IPS DF 6.9 (cell line): ENCODE measurements around the gene GP2.

Experiments
- DNase-seq: peaks from one replicate; pipeline ENCODE4 v3.0.0-alpha.2; 2013; ENCODE audit warnings: low read depth, low spot score
- H3K27ac ChIP-seq: one replicate; pipeline ENCODE4 v1.5.1; 2013; ENCODE audit warnings: low read length, control low read depth
- H3K27me3 ChIP-seq: 2 replicates; pipeline ENCODE4 v1.6.1; 2013; ENCODE audit warnings: mild to moderate bottlenecking, low read length; ENCODE audit not compliant: control insufficient read depth, insufficient read depth
- H3K36me3 ChIP-seq: 2 replicates; pipeline ENCODE4 v1.6.1; 2013; ENCODE audit warnings: low read length; ENCODE audit not compliant: control insufficient read depth, insufficient read depth
- H3K4me1 ChIP-seq: 2 replicates; pipeline ENCODE4 v1.6.1; 2013; ENCODE audit warnings: low read length; ENCODE audit not compliant: control insufficient read depth, insufficient read depth
- H3K4me3 ChIP-seq: 2 replicates; pipeline ENCODE4 v1.5.1; 2013; ENCODE audit warnings: mild to moderate bottlenecking, low read length
- H3K9me3 ChIP-seq: 2 replicates; pipeline ENCODE4 v1.6.1; 2013; ENCODE audit warnings: low read length, inconsistent platforms; ENCODE audit not compliant: control insufficient read depth, insufficient read depth
- WGBS: extraction: QIAGEN DNeasy Blood & Tissue Kit; methylation state at CpG from one replicate; pipeline ENCODE4 v1.1.7; 2013; ENCODE audit warnings: mixed read lengths, missing lambda C conversion rate; ENCODE audit not compliant: insufficient read length, insufficient coverage; 5-methylcytosine and 5-hydroxymethylcytosine counted together

GP2 gene

DNA sequence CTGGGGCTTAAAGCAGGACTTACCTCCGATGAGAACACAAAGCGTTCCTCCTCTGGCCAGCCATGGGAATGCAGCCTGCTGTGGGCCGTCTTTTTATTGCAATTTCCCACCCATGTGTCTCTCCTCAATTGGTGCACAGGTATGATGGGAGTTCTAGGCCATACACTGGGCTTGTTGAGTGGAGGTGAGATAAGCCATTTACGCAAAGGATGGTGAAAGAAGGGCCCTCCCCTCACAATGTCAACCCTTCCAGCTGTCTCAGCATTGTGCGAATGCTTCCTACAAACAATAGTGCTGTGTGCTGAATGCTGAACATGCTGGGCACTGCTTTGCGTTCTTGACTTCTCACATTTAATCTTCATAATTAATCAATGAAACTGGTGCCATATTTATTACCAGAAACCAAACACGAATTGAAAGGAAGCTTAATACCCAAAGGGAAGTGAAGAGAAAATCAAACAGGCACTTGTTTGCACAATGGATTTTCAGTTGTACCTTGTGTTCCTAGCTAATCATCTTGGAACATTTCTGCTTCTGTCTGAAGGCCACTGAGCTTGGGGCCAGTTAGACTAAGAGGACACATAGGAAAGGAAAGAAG, at the start of gene GP2:
GP2 (minus strand) TSS at position 70 of the 598 bp plus-strand sequence. CDS start 1,082 bp downstream, outside the sequence.
- no peak within 1 kb of the TSS for H3K4me3 ChIP-seq
- H3K36me3 ChIP-seq: no peaks in the 10 kb centered on the region
- DNase-seq: no peak
- no CpG with 5 or more reads among the region's 7 CpGs for WGBS
- no peaks in the 10 kb centered on the region for H3K27me3 ChIP-seq
- 0 out of 2 replicates have a peak, but pooled peaks cover 1% of the 10 kb centered on the region for H3K4me1 ChIP-seq
- H3K27ac ChIP-seq: no peak within 1 kb of the TSS
- H3K9me3 ChIP-seq: no peaks in the 10 kb centered on the region

DNA sequence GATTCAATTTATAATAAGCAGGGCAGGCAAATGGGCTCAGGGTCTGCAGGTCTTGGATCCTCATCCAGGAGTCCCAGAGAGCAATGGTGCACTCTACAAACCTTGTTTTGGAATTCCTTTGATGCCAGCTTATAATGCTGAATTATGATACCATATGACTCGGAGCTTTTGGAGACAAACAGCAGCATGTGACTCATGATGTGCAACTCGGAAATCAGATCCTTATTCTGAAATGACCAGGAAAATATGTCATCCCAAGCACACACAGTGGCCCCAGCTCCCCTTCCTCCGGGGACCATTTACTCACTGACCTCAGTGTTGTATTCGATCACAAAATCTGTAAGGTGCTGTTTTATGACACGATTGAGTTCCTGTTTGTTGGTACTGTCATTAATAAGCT, 45.4 kb upstream of the GP2 start:
- no peak overlapping the region for H3K4me3 ChIP-seq
- H3K27ac ChIP-seq: no peak overlapping the region
- DNase-seq: no peak
- no CpG with 5 or more reads among the region's 5 CpGs for WGBS
- no peaks in the 10 kb centered on the region for H3K9me3 ChIP-seq
- H3K36me3 ChIP-seq: no peaks in the 10 kb centered on the region
- H3K4me1 ChIP-seq: no peaks in the 10 kb centered on the region
- no peaks in the 10 kb centered on the region for H3K27me3 ChIP-seq

DNA sequence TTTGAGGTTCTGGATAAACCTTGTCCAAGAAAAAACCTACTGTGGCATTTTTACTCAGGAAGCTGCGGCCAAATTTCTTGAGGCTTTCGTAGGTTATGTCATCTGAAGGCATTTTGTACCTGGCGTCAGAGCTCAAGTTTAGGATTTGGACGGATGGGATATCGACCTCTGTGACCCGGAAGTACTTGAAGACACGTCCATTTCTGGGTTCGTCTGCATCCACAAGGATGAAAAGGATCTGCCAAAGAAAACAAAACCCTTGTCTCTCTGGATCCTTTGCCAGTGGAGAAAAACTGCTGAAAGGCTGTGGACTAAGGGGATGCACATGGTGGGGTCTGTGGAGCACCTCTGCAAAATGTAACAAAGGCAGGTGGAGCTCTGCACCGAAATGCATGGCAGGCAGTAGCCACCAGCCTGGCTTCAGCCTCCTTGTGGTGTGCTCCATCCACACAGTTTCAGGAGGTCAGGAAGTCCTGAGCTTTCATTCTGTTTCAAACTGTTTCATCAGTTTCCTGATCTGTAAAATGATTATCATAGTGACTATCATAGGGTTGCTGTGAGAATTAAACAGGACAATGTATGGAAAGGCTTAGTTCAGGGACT, 42.2 kb upstream of the GP2 start:
- H3K4me3 ChIP-seq: no peak overlapping the region
- WGBS: no CpG with 5 or more reads among the region's 9 CpGs
- no peaks in the 10 kb centered on the region for H3K36me3 ChIP-seq
- no peaks in the 10 kb centered on the region for H3K9me3 ChIP-seq
- H3K4me1 ChIP-seq: no peaks in the 10 kb centered on the region
- H3K27ac ChIP-seq: no peak overlapping the region
- no peak for DNase-seq
- H3K27me3 ChIP-seq: no peaks in the 10 kb centered on the region

DNA sequence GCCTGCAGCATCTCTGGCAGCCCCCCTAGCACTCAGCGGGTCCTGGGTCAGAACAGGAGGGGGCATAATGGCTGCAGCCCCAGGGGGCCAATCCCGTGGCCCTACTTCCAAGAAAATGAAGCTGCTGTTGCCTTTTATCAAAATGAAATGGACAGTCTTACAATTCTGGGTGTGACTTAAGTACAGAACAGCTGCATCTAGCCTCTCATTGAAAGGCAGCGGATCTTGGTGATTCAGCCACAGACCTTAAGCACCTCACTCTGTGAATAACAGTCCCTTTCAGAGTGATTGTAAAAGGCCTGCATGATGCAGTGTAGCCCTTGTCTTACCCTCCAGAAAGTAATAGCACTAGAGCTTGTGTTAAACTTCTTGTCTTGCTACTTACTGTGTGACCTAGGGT, 36.7 kb upstream of the GP2 start:
- H3K27me3 ChIP-seq: no peaks in the 10 kb centered on the region
- no peaks in the 10 kb centered on the region for H3K36me3 ChIP-seq
- H3K9me3 ChIP-seq: no peaks in the 10 kb centered on the region; the same call in 1 of the 2 replicates
- DNase-seq: no peak
- no CpG with 5 or more reads among the region's 3 CpGs for WGBS
- no peak overlapping the region for H3K27ac ChIP-seq
- no peak overlapping the region for H3K4me3 ChIP-seq
- no peaks in the 10 kb centered on the region for H3K4me1 ChIP-seq

DNA sequence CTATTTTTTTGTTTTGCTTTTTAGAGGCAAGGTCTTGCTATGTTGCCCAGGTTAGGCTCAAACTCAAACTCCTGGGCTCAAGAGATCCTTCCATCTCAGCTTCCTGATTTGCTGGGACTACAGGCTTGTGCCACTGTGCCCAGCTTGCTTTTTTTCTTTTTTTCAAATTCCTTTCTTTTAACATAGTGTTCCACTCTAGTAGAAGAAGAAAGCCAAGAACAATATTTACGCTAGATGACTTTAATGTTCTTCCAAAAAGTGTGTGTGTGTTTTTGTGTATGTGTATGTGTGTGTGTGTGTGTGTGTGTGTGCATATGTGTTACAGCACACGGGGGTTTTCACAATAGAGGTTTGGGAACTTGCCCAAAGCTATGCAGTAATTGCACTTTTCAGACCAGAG, 35.9 kb upstream of the GP2 start:
- DNase-seq: no peak
- Histone ChIP-seq H3K9me3 (no peaks in the 10 kb centered on the region; the same call in 1 of the 2 replicates), H3K36me3 (no peaks in the 10 kb centered on the region), H3K4me1 (no peaks in the 10 kb centered on the region), H3K27me3 (no peaks in the 10 kb centered on the region), H3K27ac (no peak overlapping the region), H3K4me3 (no peak overlapping the region)
- WGBS: no CpG with 5 or more reads among the region's 2 CpGs

DNA sequence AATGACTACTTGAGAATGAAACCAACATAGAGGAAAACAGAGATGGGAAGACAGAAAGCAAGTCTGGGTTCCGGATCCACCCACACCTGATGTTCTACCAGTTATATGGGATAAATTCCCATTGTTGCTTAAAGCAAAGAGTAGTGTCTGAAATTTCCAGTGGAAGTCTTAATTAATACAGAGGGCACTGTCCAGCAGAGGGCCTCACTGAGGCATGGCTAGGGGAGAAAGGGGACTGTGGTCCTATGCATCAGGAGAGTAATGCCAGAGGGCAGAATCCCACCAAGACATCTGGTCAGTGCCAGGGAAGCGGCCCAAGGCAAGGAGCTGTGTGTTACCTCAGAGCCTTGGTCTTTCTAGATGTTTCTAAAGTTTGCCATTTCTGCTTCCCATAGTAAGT, 32.7 kb upstream of the GP2 start:
- Histone ChIP-seq H3K27me3 (no peaks in the 10 kb centered on the region), H3K27ac (no peak overlapping the region), H3K36me3 (no peaks in the 10 kb centered on the region), H3K4me3 (no peak overlapping the region), H3K9me3 (no peaks in the 10 kb centered on the region; the same call in none of the 2 replicates), H3K4me1 (no peaks in the 10 kb centered on the region)
- no peak for DNase-seq
- WGBS: no CpG with 5 or more reads among the region's 2 CpGs

DNA sequence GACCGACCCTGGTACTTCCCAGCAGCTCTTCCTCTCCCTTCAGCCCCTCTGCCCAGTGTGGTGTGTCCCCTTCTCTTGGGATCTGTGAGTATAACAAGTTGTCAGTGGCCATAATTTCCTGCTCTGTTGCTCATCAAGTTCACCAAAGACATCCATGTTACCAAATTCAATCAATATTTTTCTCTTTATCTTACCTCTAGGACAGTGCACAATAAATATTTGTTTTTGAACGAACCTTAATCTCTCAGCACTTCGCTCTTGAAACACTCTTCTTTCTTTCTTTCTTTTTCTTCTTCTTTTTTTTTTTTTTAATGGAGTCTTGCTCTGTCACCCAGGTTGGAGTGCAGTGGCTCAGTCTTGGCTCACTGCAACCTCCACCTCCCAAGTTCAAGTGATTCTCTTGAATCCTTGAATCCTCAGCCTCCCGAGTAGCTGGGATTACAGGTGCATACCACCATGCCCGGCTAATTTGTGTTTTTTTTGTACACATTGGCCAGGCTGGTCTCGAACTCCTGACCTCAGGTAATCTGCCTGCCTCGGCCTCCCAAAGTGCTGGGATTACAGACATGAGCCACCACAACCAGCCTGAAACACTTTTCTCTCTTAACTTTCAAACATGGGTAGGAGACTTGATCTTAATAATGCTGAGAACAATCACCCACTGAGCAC, 27.9 kb upstream of the GP2 start:
- DNase-seq: no peak
- peaks cover 3% of the 10 kb centered on the region; the same call in 1 of the 2 replicates for H3K4me1 ChIP-seq
- H3K36me3 ChIP-seq: no peaks in the 10 kb centered on the region
- no peak overlapping the region for H3K4me3 ChIP-seq
- H3K27ac ChIP-seq: no peak overlapping the region
- H3K27me3 ChIP-seq: no peaks in the 10 kb centered on the region
- H3K9me3 ChIP-seq: no peaks in the 10 kb centered on the region; the same call in 1 of the 2 replicates
- WGBS: 100% methylated on average over 1 of the region's 7 CpGs

DNA sequence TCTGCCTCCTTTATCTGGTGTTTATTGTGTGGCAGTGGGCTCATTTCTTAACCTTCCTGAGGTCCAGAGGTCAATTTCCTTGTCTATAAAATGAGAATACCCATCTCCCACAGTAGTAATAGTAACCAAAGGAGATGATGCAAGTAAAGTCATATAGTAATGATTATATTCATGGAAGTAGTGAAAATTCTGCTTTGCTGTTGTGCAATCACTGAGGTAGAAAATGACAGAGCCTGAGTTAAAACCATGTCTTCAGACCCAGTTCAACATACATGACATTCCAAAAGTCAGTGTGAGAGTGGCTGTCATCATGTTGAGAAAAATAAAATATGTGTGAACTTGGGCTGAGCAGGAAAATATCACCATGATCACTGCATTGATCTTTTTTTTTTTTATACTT, 26.1 kb upstream of the GP2 start:
- DNase-seq: no peak
- H3K9me3 ChIP-seq: no peaks in the 10 kb centered on the region; the same call in 1 of the 2 replicates

DNA sequence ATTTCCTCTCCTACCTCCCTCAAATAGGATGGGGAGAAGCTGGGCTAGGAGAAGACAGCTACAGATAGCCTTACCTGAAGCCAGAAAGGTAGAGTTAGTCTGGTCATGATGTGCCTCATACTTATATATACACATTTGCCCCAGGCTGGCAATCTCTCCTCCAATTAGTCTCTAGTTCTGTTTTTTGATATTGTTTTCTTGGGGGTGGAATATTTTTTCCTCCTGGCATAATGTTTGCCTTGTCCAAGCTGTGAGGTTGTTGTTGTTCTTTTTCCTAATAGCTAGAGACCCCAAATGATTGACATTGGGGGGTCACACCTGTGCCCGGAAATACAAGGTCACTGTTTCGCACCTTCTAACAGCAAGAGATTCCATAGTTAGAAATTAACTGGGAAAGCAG, 25.3 kb upstream of the GP2 start, which contains the start of gene UMOD:
UMOD (minus strand) TSS at position 101 of the 400 bp plus-strand sequence. CDS start 1,978 bp downstream, outside the sequence.
- peaks cover 4% of the 10 kb centered on the region; the same call in 1 of the 2 replicates for H3K4me1 ChIP-seq
- H3K9me3 ChIP-seq: no peaks in the 10 kb centered on the region
- H3K27ac ChIP-seq: no peak within 1 kb of the TSS
- no peaks in the 10 kb centered on the region; the same call in 1 of the 2 replicates for H3K36me3 ChIP-seq
- no peak within 1 kb of the TSS for H3K4me3 ChIP-seq
- H3K27me3 ChIP-seq: no peaks in the 10 kb centered on the region
- DNase-seq: no peak
- no CpG with 5 or more reads among the region's 2 CpGs for WGBS

More for the DNA sequence above, 26.1 kb upstream of the GP2 start:
- Histone ChIP-seq H3K36me3 (no peaks in the 10 kb centered on the region; the same call in 1 of the 2 replicates), H3K4me3 (no peak overlapping the region), H3K27ac (no peak overlapping the region), H3K27me3 (no peaks in the 10 kb centered on the region), H3K4me1 (peaks cover 3% of the 10 kb centered on the region; the same call in 1 of the 2 replicates)

DNA sequence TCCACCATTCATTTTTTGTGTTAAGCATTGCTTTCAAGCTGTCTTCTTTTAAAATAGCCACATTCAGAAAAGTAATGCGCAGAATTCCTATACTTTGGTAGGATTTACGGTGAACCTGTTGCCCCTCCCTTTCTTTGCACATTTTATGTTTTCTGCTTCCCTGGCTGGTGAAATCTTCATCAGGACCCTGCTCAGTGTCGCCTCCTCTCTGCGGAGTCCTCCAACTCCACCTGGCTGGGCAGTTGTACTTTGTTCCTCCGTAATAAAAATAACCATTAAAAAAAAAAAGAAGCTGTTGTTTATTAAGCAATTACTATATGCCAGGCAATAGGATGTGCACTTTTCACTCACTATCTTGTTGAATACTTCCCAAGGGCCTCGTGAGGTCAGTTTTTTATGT, 22.3 kb upstream of the GP2 start:
- DNase-seq: no peak
- H3K4me1 ChIP-seq: peaks cover 4% of the 10 kb centered on the region; the same call in 1 of the 2 replicates
- no CpG with 5 or more reads among the region's 6 CpGs for WGBS
- no peaks in the 10 kb centered on the region for H3K9me3 ChIP-seq
- no peaks in the 10 kb centered on the region for H3K27me3 ChIP-seq
- no peak overlapping the region for H3K4me3 ChIP-seq
- H3K27ac ChIP-seq: no peak overlapping the region
- no peaks in the 10 kb centered on the region; the same call in 1 of the 2 replicates for H3K36me3 ChIP-seq
